ENCODE measurements around the gene KRT86.
"Not testable (repeated sequence)": the region's sequence is repeated elsewhere in the genome, so short reads cannot be mapped to it uniquely, and the experiment has no call there.

Gene KRT86

DNA sequence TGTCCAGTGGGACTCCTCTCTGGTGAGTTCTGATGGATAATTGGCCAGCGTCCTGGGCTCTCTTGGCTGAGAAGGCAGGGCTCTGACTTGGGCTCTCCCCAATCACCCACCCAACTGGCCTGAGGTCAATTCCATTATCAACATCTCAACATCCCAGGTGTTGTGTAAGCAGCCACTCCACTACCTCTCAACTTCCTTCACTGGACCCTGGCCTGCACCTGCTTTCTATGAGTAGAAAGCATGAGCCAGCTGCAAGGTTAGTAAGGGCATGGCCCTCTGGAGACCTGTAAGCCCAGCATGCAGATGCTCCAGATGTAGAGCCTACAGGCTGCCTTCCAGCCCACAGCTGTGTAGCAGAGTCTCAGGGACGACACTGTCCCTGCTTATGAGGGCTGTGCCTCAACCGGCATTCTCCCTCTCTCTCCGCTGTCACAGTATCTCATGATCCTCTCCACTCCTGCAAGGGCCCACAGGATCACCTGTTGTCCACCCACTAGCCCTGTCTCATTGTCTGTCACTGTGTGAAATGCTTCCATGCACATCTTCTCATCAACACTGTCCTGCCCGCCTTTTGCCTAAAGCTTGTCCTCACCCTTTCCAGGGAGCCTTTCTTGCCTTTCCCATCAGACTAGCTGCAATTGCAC lies 22.2 kb downstream of the KRT86 start:
- no peak for DNase-seq

DNA sequence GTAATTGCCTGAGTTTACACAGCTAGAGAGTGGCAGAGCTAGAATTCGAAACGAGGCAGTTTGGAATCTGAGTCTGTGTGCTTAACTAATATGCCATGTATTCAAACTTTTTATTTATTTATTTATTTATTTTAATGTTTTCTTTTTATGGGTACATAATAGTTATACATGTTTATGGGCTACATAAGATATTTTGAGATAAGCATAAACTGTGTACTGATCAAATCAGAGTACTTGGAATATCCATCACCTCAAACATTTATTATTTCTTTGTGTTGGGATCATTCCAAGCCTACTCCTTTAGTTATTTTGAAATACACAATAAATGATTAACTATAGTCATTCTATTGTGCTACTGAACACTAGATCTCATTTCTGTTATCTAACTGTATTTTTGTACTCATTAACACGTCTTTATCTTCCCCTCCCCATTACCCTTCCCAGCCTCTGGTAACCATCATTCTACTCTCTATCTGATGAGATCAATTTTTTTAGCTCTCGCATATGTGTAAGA lies 24.3 kb downstream of the KRT86 start:
- no peak for DNase-seq

DNA sequence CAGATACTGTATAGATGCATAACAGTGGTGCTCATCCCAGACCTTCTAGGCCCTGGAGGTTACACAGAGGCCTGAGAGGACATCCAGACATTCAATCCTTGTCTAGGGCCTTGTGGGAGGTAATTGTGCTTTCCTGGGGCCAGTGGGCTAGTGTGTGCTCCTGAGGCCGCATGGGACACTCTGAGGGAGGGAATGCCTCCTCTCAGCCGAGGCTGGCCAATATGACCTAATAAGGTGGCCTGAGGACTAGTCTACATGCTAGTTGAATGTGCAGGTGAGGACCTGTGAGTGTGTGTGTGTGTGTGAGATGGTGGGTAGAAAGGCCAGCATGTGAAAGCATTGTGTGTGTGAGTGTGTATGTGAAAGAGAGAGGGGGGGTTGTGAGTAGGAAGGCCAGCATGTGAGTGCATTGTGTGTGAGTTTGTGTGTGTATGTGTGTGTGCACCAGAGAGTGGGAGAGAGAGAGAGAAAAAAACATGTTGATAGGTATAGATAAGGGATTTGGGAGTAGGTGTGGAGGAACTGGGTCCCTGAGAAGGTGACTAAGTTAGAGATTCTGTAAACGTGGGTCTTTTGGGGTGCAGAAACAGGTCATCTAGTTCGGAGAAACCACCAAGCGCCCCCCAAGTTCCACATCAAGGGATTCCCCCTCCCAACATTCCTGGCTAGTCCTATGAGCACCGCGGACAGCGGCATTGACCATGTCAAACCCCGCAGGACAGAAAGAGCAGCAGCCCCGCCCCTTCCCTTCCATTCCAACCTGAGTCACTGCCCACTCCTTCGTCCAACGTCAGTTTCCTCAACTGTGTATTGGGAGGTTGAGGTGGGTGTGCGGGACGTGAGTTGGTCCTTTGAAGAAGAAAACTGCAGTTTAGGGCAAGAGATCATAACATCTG lies 26.6 kb downstream of the KRT86 start:
- no peak for DNase-seq

DNA sequence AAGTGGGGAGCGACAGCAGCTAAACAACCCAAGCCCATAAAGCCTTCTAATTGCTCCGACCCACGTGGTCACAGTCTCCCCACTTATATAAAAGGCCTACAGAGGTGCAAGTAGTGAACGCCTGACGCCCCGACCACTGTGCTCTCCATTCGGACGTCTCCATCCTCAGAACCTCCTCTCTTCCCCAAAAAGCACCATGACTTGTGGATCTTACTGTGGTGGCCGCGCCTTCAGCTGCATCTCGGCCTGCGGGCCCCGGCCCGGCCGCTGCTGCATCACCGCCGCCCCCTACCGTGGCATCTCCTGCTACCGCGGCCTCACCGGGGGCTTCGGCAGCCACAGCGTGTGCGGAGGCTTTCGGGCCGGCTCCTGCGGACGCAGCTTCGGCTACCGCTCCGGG lies 27.3 kb downstream of the KRT86 start:
- DNase-seq = not testable (repeated sequence)

DNA sequence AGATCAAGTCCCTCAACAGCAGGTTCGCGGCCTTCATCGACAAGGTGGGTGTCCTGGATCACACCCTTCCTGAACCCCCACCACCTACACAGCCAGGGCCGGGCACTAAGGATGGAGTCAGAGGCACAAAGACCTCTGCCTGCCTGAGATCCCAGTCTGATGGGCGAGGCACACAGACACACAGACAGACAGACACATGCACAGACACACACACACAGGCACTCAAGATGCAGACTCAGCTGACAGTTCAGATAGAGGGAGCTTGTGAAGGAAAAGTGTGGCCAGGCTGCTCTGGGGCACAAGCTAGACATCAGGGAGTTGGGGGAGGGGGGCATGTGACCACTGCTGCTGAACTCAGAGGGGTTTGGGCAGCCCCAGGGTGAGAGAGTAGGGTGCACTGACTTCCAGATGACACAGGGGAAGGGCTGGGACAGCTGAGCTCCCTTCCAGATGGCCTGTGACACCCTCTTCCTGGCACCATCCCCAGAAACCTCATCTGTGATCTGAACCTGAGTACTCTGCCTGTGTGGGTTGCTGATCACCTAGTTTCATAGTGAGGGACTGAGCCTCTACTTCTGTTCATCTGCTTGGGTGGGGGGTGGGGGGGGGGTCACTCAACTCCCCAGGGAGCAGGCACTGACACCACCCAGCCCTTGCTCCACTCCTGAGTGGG lies 27.9 kb downstream of the KRT86 start:
- DNase-seq = not testable (repeated sequence)

DNA sequence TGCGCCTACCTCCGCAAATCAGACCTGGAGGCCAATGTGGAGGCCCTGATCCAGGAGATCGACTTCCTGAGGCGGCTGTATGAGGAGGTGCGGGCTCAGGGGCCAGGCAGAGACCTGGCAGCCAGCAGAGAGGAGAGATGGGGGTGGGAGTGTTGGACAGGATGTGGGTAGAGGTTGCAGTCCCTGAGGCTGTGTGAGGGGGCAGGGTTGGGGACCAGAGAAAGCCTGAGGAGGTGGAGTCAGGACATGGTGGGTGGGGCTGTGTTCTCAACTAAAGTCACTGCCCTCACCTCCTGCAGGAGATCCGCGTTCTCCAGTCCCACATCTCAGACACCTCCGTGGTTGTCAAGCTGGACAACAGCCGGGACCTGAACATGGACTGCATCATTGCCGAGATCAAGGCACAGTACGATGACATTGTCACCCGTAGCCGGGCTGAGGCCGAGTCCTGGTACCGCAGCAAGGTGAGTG lies 30.5 kb downstream of the KRT86 start:
- DNase-seq = peak in 1 of 2 experiments; percentile 33

DNA sequence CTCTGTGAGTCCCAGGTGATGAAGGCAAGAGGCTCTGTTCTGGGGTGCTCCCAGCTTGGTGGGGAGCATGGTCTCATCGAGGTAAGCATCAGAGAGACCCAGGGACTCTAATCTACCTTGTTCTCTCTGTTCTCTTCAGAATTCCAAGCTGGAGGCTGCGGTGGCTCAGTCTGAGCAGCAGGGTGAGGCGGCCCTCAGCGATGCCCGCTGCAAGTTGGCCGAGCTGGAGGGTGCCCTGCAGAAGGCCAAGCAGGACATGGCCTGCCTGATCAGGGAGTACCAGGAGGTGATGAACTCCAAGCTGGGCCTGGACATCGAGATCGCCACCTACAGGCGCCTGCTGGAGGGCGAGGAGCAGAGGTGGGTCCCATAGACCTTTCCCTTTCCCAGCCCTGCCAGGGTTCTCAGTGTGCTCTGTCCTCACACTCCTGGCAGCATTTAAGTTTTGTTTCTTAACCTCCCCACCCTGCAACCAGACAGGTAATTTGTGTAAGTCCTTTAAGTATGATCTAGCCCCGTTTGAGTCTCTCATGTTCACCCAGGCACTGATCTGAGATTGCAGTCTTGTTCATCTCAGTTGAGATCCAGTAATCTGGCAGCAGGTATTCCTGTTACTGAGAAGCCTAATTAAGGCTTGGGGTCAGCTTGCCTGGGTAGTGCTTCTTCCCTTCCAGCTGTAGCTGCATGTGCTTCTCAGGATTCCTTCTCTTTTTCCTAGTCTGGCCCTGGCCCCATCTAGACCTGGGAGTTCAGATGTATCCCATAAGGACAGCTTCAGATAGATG lies 31.7 kb downstream of the KRT86 start:
- DNase-seq = no peak

DNA sequence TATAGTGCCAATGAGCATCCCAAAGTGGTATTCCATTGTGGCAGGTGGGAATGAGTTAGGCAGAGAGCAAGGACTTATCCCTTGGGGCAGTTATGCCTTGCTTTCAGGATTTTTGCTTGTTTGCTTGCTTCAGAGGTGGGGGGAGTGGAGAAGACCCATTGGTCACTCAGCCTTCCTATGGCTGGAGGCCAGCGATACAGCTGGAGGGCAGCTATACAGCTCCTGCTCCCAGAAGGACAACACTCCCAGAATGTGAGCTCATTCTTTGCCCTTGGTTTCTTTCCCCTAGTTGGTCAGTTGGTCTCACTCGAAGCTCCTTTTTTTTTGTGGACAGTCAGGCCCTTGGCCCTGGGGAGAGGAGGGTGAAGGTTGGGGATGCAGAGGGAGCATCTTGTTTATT lies 32.3 kb downstream of the KRT86 start:
- no peak for DNase-seq

DNA sequence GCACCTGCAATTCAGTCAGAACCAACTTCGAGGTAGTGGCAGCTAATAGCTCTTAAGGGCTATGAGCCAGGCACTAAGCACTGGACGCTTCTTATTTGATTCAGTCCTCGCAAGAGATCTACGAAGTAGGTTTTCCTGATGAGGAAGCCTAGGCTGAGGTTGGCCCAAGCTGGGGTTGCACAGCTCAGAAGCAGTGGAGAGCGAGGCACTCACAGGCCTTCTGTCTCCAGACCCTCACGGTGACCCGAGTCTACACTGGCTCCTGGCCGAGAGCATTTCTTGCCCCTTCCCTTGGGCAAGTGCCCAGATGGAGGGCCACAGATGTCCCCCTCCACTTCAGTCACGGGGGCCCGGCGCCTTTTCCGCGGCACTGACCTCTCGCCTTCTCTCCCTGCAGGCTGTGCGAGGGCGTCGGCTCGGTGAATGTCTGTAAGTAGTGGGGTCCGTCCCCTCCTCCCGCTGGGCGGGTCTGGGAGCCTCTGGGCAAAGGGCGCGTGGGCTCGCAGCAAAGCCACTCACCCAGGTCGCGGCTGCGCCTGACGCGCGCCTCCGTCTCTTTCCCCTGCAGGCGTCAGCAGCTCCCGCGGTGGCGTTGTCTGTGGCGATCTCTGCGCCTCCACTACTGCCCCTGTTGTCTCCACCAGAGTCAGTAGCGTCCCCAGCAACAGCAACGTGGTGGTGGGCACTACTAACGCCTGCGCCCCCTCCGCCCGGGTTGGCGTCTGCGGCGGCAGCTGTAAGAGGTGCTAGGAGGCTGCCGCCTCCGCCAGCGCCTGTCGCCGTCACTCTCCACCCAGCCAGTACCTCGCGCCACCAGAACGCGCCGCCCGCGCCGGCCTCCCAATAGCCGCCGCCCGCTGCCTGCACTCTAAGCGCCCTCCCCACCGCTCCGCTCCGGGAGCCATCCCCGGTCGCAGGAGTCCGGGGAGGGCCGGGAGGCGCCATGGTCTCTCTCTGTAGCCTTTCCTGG lies 33.7 kb downstream of the KRT86 start:
- peak; percentile 55 to 72 for DNase-seq

DNA sequence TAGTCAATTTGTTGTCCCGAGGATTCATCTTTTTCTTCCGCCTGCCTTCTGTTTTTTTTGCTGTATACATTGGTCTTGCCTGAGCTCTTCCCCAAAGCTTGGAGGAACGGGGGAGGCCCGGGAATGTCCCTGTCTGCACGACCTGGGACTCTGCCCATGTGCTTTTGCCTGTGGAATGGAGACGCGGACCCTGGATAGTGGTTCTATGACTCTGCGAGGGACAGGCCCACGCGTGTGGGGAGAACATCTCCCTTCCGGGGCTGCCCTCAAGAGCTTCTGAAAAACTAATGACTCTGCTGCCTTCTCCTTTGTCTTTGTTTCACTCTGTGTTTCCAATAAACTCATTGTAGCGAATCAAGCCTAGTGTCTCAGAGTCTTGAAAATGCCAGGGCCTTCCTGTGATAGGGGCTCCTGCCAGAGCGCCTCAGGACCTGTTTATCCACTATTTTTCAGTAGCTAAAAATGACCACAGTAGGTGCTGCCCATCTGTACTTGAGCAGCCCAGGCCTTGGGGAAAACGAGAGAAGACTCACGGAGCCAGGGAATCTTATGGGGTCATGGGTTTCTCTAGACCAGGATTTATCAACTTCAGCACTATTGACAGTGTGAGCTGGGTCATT lies 34.5 kb downstream of the KRT86 start:
- DNase-seq = no peak

DNA sequence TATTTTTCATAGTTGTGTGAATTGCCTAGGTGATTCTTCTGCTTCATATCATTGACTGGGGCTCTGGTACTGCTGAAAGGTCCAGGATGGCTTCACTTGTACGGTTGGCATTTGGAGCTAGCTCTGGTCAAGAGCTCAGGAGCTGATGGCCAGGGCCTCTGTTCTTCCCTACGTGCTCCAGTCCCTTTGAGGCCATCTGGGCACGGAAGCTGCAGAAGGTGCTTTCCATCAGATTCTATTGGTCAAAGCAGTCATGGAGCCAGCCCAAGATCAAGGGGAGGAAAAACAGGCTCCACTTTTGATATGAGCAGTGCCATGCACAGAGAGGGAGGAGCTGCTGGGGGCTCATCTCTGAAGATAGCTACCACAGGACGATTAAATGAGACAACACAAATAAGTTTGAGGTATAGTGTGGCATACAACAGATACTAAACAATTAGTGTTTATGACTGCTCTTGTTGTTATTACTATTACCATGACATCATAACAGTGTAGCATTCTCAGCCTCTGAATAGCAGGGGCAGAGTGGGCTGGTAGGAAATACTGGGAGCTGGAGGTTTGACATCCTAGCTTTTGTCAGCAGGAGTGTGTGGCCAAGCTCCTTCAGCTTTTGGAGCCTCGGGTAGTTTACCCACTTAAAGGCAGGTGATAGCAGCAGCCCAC lies 36.3 kb downstream of the KRT86 start:
- DNase-seq = no peak

DNA sequence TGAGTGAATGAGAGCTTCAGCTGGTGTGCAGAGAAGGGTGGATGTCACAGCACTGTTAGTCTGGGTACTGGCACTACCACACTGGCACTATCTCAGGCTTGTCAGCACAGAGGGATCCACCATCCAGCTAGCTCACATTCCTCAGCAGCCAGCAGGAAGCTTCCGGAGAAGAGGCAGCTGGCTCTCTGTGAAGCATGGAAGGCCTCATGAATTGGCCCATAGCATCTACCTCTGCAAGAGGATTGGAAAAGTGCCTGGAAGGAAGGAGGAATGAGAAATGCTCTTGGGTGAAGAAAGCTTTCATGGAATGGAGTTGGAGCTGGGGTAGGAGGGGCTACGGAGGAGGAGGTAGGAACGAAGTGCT lies 36.8 kb downstream of the KRT86 start:
- no peak for DNase-seq

DNA sequence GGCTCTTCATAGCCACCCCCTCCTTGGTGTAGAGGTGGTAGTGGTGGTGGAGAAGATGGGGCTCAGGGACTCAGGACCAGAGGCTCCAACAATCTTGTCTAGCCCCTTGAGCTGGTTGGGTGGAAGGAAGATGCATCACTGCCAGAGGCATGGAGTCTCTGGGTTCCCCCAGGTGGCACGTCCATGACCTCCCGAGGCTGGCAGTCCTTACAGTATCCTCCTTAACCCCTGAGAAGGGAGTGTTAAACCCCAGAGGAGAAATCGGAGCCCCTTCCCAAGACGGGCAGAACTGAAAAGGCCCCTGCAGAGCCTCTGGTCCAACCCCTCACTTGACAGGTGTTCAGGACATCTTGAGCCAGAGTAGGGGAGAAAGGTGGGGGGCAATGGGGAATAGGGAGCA lies 37.6 kb downstream of the KRT86 start:
- DNase-seq = no peak

DNA sequence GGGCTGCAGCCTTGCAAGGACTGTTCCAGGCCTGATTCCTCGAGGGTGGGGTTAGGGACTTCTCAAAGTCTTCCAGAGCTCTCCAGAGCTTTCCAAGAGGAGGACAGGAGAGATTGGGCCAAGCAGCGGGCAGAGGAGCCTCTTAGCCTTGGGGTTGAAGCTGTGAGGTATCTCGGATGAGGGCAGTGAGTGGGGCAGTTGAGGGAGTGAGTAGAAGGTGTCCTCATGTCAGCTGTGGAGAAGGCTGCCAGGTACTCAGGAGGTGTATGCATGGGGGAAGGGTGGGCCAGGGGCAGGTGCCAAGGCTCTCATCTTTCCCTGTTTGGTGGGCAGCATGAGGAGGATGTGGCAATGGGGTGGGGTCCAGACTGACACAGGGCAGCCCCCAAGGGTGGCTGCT lies 39.0 kb downstream of the KRT86 start:
- no peak for DNase-seq

DNA sequence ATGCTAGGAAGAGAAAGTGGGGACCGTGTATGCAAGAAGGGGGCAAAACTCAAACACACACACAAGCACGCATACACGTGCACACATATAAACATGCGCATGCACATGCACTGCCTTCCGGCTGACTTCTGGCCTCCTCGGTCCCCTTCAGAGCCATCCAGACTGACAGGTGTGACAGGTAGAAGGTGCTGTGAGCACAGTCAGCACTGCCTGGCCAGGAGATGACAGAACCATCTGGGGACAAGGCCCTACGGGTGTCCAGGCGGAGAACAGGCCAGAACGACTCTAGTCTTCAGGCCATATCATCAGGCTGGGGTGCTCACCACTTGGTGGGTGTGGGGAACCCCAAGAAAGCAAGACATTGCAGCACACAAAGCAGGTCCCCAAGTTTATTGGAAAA lies 39.5 kb downstream of the KRT86 start:
- no peak for DNase-seq

DNA sequence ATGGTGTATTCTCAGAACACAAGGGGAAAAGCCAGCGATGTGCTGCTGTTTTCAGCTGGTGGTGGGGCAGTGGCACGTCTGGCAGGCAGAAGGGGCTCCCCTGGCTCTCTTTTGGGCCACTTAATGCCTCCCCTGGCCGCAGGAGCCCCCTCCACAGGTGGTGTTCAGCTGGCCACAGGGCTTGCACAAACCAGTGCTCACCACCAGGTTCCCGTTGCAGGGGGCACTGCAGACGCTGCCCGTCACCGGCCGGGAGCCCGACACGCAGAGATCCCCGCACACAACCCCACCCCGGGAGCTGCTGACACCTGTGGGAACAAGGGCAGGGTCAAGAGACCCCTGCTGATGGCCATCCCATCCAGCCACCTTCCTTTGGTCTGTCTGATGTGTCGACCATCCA lies 40.1 kb downstream of the KRT86 start:
- DNase-seq = no peak

DNA sequence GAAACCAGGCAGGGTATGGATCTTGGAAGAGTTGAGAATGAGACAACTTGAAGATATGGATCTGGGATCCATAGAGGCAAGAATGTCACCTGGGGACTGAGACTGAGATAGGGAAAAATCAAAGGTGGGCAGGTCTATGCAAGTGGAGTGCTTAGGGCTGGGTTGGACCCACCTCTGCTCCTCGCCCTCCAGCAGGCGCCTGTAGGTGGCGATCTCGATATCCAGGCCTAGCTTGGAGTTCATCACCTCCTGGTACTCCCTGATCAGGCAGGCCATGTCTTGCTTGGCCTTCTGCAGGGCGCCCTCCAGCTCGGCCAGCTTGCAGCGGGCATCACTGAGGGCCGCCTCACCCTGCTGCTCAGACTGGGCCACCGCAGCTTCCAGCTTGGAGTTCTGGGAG lies 41.3 kb downstream of the KRT86 start:
- peak; percentile 56 to 63 for DNase-seq

DNA sequence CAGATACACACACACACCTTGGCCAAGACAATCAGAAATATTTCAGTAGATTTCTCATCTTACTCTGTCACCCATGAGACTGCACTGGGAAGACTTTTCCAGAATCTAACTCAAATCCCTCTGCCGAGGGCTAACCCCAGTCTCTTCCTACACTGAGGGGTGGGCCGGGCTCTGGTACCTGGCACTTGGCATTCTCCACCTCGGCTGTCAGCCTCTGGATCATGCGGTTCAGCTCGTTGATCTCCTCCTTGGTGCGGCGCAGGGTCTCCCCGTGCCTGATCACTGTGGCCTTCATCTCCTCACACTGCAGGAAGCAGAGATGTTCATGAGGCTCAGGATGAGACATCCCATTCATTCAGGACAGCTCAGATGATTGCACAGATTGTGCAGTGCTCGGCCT lies 41.8 kb downstream of the KRT86 start:
- DNase-seq = peak in 1 of 2 experiments; percentile 13

DNA sequence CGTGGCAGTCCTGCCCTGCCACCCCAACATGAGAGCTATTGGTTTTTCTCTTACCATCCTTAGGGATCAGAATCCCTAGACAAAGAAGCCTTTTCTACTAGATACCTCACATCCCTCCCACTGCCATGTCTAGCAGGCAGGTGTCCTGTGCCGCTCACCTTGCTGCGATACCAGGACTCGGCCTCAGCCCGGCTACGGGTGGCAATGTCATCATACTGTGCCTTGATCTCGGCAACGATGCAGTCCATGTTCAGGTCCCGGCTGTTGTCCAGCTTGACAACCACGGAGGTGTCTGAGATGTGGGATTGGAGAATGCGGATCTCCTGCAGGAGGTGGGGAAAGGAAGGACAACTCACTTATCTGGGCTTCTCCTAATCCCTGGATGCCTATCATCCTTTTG lies 42.3 kb downstream of the KRT86 start:
- peak in 1 of 2 experiments; percentile 10 for DNase-seq

DNA sequence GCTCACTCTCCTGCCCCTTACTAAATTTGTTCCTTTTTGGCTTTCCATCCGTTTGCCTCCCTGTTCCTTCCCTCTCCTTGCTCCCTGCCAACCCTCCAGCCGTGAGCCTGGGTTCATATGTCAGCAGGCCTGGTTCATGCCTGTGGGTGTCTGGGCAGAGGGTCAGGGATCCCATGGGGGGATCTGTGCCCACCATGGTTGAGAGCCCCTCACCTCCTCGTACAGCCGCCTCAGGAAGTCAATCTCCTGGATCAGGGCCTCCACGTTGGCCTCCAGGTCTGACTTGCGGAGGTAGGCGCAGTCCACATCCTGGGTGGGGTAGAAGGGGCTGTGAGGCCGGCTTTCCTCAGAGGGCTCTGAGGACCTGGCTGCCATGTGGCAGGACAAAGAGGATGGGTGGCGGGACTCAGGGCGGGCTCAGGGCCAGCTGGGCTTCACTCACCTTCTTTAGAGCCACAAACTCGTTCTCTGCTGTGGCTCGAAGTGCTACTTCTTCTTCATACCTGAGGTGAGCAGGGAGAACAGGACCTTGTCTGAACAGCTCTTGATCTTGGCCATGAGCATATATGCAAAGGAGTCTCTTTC lies 43.1 kb downstream of the KRT86 start:
- DNase-seq = peak in 1 of 2 experiments; percentile 3
